GM19099 (cell line): Measurements from ENCODE around the gene SUSD1.
A peak's percentile ranks its signal among the peaks of the same experiment; 100 is the strongest.

Experiments
- POLR2A ChIP-seq: IDR thresholded peaks from 3 replicates; pipeline ENCODE4 v1.6.1; 2011; ENCODE audit warnings: low read depth; ENCODE audit not compliant: insufficient read length; ENCODE audit errors: extremely low read depth

SUSD1 gene

DNA sequence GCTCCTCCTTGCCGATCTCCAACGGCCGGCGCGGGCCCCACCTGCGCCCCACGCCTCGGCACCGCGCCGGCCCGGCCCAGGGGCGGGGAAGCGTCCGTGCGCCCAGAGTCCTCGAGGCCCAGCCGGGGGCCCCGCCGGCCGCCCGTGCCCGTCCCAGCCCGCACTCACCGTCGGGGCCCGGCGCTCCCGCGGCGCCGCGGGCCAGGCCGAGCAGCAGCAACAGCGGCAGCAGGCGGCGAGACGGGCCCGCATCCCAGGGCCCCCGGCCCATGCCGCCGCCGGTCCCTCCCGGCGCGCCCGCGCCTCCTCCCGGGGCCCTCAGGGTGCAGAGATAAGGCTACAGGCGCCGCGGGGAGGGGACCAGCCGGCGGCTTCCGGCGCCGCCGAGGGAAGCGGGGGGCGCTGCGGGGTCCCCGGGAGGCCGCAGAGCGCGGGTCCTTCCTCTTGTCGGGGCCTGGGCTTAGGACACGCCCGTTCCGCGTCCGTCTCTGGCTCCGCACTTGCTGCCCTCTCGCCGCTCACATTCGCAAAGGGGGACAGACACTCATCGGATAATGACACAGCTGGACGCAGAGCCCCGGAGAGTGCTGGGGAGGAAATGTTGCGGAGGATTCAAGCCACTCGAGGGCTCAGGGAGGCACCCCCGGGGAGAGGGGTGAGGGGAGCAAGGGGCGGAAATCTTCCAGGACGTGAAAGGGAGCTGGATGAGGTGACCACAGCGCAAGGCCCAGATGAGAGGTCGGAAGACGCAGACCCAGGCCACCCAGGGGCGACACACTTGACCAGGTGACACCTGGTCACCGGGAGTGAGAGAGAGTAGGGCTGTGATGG lies at the start of gene SUSD1:
TSS of gene SUSD1 (minus strand) at position 333 of the 831 bp plus-strand sequence. CDS start at position 271, 62 bp downstream.
- TF ChIP-seq POLR2A: peak; percentile 26

DNA sequence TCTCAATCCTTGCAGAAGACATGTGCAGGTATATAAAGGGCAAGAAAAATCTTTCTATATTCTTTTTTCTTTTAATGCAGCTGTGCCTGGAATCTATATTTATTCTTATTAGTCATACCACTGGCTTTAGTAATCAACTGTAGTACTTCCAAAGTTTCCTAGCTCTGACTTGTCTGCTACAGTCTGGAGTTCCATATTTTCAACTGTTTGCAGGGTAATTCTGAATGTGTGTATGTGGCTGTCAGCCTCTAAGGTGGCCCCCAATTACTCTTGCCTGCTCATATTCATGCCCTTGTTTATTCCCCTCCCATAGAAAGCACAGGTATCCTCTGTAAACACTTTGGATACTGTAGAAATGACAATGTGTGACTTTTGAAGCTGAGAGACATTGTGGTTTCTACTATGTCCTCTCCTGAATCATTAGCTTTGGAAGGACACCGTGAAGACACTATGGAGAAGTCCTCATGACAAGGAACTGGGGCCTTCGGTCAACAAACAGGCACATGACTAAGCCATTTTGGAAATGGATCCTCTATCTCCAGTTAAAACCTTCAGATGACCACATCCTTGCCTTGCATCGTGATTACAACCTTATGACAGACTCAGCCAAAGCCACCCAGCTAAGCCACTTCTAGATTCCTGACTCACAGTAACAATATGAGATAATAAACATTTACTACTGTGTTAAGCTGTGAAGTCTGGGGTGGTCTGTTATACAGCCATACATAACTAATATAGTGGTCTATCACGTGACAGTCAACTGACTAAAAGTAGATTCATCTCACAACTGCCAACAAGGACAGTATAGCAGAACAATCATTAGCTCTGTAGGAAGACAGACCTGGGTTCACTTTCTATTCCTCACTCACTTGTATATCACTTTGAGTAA lies 49.5 kb upstream of the SUSD1 start:
- no peak for TF ChIP-seq POLR2A

DNA sequence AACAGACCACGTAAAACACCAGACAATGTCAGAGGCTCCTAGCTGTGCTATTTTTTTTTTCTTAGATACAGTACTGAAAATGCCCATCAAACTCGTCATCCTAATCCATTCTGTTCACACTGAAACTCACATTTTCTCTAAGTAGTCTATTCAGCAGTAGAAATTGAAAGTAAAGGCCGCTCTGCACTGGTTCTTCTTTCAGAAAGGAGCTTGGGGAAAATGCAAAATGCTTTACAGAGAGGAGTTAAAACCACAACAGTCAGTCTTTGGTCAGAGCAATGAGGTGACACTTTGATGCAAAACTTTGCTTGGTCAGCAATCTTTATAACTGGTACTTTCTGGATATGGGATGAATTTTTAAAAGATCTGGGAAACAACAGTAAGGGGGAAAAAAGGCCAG lies 43.8 kb upstream of the SUSD1 start:
- no peak for TF ChIP-seq POLR2A

DNA sequence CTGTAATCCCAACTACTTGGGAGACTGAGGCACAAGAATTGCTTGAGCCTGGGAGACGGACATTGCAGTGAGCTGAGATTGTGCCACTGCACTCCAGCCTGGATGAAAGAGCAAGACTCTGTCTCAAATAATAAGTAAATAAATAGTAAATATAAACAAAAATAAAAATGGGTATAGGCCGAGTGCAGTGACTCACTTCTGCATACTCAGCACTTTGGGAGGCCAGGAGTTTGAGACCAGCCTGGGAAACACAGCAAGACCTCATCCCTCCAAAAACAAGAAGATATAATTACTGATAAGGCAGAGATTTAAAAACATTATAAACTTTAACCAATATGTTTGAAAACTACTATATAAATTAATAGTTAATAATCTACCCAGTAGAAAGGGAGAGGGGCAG lies 37.8 kb upstream of the SUSD1 start:
- no peak for TF ChIP-seq POLR2A

DNA sequence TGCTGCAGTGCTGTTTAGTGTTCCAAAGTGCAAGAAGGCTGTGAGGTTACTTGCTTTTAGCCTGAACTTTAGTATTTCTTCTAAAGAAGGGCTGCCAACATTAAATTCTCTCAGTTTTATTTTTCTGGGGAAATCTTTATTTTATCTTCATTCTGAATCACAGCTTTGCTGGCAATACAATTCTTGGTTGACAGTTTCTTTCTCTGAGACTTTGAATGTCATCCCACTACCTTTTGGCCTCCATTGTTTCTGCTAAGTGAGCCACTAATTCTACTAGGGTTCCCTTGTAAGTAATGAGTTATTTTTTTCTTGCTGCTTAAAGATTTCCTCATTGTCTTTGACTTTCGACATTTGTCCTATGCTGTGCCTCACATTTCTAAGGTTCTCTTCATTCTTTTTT lies 32.4 kb upstream of the SUSD1 start:
- no peak for TF ChIP-seq POLR2A

DNA sequence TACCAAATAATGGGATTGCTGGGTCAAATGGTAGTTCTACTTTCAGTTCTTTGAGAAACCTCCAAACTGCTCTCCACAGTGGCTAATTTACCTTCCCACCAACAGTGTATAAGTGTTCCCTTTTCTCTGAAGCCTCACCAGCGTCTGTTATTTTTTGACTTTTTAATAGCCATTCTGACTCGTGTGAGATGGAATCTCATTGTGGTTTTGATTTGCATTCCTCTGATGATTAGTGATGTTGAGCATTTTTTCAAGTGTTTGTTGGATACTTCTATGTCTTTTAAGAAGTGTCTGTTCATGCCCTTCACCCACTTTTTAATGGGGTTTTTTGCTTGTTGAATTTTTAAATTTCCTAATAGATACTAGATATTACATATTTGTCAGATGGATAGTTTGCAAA lies 28.4 kb upstream of the SUSD1 start:
- TF ChIP-seq POLR2A: no peak

DNA sequence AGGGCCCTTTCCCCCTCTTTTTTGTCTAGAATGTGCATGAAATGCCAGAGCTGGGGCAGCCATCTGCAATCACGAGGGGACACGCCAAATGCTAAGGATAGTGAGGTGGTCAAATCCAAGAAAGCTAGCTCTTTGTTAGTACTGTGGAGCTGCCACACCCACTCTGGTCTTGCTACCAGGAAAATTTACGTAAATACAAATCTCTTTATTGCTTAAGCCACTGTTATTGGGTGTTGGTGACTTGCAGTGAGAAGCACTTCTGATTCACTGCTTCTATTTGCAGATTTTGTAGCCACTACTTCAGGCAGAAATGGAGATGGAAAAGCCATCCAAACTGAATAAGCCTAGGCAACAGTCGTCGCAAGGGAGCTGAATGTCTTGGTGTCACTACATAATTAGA lies 25.6 kb upstream of the SUSD1 start:
- TF ChIP-seq POLR2A: no peak

DNA sequence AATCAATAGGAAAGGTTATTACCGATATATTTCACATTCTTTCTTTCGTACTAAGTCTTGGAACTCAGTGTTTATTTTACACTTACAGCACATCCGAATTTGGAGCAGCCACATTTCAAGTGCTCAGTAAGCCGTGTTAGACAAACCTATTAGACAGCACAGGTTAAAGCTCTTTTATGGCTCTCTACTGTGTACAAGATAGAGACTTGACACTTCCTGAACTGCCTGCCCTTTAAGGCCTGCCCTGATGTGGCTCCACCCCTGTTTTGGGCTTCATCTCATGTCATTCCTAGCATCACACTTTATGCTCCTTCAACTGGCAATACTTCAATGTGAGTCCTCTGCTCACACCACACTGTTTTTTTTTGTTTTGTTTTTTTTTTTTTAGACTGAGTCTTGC lies 23.5 kb upstream of the SUSD1 start:
- TF ChIP-seq POLR2A: no peak

DNA sequence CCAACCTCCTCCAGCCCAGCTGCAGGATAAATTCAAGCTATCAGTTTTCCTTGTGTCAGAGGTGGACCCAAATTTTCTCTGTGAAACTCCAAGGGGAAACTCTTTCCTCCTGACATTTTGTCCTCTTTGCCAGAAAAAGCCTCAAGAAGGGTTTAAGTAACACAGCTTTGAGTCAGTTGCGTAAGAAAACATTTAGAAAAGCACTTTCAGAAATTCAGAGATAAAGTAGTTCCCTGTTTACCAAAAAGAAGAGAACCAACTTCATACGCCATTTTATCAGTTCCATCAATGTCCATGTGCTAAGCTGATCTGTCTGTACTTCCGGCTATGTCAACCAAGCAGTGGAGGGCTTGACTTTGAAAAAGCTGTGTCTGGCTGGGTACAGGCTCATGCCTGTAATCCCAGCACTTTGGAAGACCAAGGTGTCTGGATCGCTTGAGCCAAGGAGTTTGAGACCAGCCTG lies 19.9 kb upstream of the SUSD1 start:
- no peak for TF ChIP-seq POLR2A

DNA sequence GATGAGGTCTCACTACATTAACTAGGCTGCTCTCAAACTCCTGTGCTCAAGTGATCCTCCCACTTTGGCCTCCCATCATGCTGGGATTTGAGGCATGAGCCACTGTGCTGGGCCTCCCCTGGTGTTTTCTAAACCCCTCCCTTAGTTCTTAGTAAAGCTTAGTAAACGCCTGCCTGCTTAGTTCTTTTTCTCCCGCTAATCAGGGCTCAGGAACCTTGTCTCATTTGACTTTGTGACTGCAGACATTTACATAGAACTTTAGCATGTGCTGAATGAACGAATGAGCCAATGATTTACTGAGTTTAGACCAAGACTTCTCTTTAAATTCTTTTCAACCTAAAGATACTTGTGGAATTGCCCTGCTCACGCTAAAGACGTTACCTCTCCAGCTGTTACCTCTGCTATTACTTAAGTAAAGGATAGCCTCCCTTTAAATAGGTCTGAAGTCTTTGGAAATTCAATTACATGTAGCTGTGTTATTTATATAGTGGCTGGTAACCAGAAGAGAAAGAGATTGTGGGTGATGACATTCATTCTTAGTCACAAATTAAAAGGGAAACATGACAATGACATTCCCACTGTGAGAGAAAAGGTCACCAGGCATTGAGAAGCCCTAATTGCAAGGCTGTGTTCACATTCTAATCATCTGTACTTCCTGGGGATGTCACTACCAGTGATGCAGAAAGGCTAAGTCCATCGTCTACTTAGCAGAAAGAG lies 18.6 kb upstream of the SUSD1 start:
- TF ChIP-seq POLR2A: no peak

DNA sequence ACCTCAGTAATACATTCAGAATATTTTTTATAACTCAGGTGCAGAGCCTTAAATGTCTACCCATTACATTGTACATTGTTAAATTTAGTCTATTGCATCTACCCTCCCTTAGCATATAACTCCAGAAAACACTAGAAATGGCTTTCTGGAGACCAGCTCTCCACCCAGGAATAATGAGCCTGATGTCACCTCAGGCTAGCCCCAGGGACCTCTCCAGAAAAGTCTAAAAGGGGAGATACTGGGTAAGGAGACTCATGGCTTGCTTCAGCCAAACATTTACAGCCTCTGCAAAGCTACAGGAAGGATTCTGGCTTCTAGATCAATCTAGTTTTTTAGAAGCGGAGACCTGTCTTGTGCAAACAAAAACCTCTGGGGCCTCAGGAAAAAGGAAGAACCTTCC lies 13.8 kb upstream of the SUSD1 start:
- TF ChIP-seq POLR2A: no peak

DNA sequence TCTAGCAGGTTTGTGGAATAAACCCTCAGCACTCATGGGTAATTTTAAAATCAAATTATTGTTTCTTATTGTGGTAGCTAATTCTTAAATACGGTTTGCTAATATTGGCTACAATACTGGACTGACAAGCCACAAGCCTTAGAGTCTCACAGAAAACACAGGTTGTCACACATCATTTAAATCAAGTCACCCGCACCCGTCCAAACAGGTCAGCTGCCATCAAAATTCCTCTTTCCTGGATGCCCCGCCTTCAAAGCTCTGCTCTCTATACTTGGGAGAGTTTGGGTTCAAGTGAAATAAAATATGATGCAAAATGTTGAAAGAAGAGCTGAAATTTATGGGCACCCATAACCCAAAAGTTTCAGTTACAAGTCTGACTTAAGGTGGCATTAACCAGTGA lies 12.3 kb upstream of the SUSD1 start:
- no peak for TF ChIP-seq POLR2A

DNA sequence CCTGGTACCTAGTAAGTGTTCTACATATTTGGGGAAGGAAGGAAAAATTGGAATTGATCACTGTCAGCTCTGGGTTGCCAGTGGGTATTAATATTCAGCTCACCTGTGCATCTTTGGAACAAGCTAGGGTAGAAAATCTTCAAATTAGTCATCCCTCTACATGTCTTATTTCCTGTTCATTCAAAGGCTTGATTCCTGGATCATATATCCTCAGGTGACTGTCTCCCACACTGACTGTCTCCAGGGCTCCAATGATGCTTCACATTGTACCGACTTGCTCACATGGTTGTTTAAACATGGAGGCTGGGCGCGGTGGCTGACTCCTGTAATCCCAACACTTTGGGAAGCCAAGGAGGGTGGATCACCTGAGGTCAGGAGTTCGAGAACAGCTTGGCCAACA lies 11.6 kb upstream of the SUSD1 start:
- TF ChIP-seq POLR2A: no peak

DNA sequence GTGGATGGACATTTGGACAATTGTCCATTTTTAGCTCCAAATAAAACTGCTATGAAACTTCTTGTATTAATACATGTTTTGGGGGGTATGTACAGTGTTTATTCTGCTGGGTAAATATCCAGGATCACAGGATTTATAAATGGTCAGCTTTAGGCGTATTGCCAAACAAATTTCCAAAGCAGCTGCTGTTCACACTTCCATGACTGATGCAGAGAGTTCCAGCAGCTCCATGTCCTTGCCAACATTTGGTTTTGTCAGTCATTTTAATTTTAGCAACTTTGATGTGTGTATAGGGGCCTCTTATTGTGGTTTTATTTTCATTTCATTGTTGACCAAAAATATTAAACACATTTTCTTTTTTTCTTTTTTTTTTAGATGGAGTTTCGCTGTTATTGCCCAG lies 9.8 kb upstream of the SUSD1 start:
- no peak for TF ChIP-seq POLR2A

DNA sequence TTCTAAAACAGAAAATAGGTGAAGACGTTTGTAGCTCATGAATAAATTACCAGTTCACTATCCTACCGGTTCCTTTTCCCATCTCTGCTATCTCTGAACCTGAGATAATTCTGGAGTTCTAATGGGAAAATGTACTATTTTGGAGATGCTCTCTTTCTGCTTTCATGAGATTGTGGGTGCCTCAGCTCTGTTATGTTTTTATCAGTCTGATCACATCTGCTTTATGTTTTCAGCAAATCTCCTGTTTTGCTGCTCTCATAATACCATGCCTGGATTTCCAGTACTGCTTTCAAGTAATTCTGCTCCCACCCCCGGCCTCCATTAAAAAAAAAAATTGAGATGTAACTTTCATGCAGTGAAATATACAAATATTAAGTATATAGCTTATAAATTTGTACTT lies 9.1 kb upstream of the SUSD1 start:
- TF ChIP-seq POLR2A: no peak
